HG02798 (cell line): ENCODE data around the gene VBP1.
"Not testable (repeated sequence)": the region's sequence is repeated elsewhere in the genome, so short reads cannot be mapped to it uniquely, and the experiment has no call there.

Source experiments
- ATAC-seq: cut with Tn5 transposase; IDR thresholded peaks from one replicate; pipeline ENCODE4 v1.9.1; 2021; ENCODE audit warnings: mild to moderate bottlenecking; ENCODE audit not compliant: unreplicated experiment, poor library complexity

Gene VBP1

GRCh38 chrX:155216179-155216939, at the start of gene VBP1:
VBP1 (plus strand) TSS chrX:155216460; CDS start chrX:155216483, 23 bp downstream.
- ATAC-seq, result peak; percentile 99

- ATAC-seq, result no peak
These were observed 46.4 kb upstream of the VBP1 start for GRCh38 chrX:155169881-155170280.

DNA sequence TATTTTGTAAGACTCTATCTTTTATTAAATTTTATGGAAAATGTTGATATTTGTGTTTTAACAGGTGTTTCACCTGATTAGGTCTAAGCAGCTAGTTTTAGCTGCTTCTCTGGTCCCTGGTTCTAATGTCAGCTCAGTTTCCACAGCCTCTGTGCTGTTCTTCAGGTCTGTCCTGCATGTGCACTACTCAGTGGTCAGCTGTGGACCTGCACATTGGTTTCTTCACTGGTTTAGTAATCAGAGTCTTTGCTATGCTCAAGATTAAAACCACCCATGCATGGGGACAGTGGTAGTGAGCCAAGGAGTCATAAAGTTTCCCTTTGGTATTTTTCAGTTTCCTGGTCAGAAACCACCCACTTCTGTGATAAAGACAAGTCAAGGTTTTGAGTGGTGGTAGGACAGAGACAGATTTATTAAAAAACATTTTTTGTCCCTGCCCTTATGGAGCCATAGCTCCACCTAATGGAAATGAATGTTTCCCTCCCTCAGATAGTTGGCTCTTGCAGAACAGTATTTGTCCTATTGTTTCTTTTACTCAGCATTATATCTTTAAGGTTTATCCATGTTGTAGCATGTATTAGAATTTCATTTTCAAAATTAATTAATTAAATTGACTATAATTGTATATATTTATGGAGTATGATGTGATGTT, 36.8 kb upstream of the VBP1 start:
- no peak for ATAC-seq

DNA sequence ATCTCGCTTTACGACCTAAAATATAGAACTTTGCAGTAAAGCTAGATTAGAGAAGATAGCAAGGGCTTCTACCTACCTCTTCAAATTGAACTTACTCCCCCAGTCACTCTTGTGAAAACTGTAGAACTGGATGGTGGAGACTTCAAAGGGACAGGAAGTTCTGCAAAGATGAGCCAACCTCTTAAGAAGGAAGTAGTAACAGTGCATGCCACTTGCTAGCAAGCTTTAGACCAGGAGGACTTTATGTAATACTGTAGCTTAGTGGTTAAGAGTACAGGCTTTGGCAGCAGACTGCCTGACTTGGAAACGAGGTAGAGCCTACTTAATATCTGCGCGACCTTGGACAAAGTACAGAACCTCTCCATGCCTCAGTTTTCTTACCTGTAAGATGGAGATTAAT, 27.5 kb upstream of the VBP1 start:
- no peak for ATAC-seq

DNA sequence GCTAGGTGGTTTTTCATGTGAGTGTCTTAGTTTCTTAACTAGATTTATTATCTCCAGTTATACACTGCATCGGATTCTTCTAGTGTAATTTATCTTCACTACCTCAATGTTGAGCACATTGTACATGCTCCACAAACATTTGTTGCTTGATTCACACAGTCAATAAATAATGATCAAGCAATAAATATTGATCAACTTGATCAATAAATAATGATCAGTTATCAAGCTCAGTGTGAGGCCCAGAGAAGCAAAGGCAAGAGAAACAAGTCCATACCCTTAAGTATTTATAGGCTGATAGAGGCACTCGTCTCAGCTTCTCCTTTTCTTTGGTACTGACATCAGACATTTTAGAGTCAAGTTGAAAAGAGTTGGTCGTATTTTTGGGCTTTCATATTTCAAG, 5.1 kb upstream of the VBP1 start:
- no peak for ATAC-seq

DNA sequence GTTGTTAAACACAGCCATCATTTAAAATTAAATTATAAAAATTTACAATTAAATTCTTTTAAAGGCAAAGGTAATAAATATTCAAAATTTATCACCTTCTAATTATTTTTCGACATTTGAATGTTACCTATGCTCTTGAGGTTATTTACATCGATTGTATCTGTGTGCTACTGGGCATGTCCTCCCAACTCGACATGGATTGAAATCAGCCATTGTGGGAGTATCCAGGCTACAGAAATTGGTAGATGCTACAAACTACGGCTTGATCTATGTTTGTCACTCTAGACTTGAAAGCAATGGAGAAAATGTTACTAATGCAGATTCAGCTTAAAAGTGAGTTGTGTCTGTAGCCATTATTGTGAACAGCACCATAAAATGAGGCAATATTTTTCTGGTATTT, 2.5 kb upstream of the VBP1 start:
- no peak for ATAC-seq

DNA sequence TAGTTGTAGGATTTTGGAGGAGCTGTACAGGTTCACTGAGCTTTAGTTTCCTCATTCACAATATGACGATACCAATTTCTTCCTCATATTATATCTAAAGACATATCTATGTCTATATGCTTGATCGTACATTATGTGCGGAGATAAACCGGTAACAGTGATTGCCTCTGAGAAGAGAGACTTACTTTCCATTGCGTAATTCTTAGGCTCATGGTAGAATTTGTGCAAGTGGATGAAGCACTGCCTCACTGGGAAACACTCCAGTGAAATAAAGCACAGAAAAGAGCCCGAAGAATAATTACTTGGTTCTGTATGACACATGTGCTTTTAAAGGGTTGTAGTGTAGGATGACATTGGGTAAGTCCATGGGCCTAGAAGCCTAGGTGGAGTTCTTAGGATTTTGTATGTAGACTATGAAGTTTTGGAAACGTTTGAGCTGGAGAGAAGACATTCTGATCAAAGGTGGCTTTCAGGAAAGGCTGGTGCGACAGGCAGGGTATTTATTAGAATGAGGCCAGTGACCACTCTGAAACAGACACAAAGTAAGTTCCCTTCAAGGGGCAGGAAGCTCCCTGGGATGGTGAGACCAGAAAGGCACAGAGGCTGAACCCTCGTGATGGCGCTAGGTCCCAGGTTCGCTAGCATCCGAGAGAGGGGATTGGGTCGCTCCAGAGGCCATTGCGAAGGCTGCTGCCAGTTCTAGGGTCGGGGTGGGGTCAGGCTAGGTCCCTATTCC, 649 bp upstream of the VBP1 start:
- ATAC-seq, result peak; percentile 39

- ATAC-seq, result no peak
These were observed 730 bp downstream of the VBP1 start for GRCh38 chrX:155216940-155217440.

- no peak for ATAC-seq
These were observed 2.5 kb downstream of the VBP1 start for GRCh38 chrX:155218777-155219176.

GRCh38 chrX:155221351-155221750, 5.1 kb downstream of the VBP1 start:
- ATAC-seq, result no peak

GRCh38 chrX:155223746-155224145, 7.5 kb downstream of the VBP1 start:
- not testable (repeated sequence) for ATAC-seq

- no peak for ATAC-seq
These were observed 9.5 kb downstream of the VBP1 start for GRCh38 chrX:155225774-155226173.

- peak; percentile 96 for ATAC-seq
These were observed 14.9 kb downstream of the VBP1 start for GRCh38 chrX:155231163-155231562.

- no peak for ATAC-seq
These were observed 19.6 kb downstream of the VBP1 start for GRCh38 chrX:155235891-155236290.

DNA sequence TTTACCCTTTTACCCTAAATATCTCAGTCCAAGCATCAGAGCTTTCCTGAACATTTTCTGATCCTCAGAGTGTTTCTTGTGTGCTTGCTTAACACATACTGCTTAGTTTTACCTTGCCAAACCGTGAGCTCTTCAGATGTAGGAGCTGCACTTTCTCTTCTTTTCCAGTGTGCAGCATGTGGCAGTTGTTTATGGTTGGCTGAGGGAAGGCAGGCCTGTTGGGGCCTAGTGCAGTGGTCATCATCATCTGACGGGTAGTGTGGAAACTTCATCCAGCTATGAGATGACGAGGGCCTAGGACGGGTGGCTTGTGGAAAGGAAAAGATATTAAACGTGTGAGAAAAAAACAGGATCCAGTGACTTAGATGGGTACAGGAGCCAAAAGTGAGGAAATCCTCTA, 21.5 kb downstream of the VBP1 start:
- no peak for ATAC-seq

- ATAC-seq, result no peak
These were observed 26.0 kb downstream of the VBP1 start for GRCh38 chrX:155242300-155242699.

DNA sequence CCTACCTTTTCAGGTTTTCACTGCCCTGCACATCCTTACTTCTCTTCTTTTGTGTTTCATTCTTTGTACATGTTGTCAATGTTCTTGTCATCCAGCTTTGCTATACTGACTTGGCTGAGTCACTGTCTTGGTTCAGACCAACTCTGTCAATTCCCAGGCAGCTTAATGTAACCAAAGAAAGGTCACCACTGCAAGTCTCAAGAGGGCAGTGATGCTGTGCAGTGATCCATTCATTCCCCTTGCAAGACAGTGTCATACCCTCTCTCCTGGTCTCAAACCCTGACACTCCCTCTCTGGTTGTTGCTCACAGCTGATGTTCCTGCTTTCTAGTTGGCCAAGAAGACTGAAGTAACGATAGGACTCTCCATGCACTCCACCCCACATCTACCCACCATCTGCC, 30.5 kb downstream of the VBP1 start:
- no peak for ATAC-seq

DNA sequence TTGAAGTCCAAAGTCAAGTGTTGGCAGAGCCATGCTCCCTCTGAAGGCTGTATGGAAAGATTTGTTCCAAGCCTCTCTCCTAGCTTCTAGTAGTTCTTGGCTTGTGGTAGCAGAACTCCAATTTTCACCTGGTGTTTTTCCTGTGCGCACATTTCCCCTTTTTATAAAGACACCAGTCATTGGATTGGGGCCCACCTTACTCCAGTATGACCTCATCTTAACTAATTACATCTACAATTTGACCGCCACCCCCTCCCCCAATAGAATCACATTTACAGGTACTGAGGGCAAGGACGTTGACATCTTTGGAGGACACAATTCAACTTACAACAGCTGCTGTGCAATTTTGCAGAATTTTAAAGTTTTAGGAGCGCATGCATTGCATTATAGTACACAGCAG, 31.2 kb downstream of the VBP1 start:
- no peak for ATAC-seq

GRCh38 chrX:155251391-155251790, 35.1 kb downstream of the VBP1 start:
- no peak for ATAC-seq

DNA sequence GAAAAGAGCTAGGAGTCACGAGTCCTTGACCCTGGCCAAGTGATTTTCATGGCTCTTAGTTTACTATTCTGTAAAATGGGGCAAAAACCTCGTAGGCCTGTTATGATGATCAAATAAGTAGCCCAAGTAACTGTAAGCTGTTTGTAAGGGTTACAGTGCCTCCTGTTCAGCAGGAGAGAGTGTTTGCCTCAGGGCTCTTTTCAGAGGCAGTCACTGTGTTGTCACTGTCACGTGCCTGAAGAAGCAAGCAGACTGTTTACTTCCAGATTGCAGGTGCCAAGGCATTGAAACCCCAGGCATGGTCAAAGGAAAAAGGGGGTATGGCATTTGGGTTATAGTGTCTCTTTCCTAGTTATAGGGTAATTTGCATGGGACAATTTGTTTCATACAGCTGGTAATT, 43.5 kb downstream of the VBP1 start:
- ATAC-seq, result no peak
